Subcutaneous adipose tissue (tissue), 4 donors: ENCODE measurements around the gene SLC35F3. TPM values are rescaled to one million over a fixed set of nuclear protein-coding genes. Genes with fewer than 3 reads are reported as not detected.

Source experiments
- CTCF ChIP-seq: fragments of 450-650 bp; IDR thresholded peaks from one replicate; pipeline ENCODE4 v1.5.1; 2016; ENCODE audit warnings: low read depth, mild to moderate bottlenecking, control low read depth, antibody characterized with exemption, moderate library complexity
- total RNA-seq, 4 donors: library from RNA; depleted of rRNA; stranded (reverse); fragments of >200 nt; gene quantifications; one replicate each; pipeline ENCODE4 v1.1.0, GENCODE V29; 2016

Gene SLC35F3
- total RNA-seq, 4 donors from 2014 or later = 0.44 TPM; not detected in 3

DNA sequence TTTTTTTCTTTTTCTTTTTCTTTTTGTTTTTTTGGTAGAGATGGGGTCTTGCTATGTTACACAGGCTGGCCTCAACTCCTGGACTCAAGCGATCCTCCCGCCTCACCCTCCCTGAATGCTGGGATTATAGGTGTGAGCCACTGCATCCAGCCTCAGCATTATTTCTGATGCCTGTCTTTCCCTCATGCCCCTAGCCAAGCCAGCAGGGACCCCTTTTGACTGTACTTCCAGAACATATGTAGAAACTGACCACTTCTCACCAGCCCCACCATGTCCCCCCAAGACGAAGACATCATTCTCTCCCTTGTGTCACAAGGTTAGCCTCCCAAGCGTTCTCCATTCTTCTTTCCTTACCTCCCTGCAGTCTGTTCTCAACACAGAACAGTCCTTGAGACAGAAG lies 360.8 kb downstream of the SLC35F3 start:
- TF ChIP-seq CTCF = no peak

DNA sequence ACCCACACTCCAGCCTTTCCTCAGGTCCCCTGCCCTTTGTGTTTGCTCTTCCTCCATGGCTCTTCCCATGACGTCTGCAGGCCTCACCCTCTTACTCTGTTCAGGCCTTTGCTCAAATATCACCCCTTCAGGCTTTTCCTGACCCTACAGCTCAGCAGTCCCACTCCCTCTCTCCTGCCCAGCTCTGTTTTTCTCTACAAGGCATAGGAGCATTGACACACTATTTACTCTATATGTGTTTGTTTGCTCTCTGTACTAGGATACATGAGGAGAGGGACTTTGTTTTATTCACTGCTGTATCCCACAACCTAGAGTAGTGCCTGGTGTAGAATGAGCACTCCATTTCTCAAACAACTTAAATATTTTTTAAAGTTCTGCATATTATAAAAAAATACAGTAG lies 361.4 kb downstream of the SLC35F3 start:
- TF ChIP-seq CTCF = no peak

GRCh38 chr1:234270093-234270492 lies 365.6 kb downstream of the SLC35F3 start:
- TF ChIP-seq CTCF = no peak

DNA sequence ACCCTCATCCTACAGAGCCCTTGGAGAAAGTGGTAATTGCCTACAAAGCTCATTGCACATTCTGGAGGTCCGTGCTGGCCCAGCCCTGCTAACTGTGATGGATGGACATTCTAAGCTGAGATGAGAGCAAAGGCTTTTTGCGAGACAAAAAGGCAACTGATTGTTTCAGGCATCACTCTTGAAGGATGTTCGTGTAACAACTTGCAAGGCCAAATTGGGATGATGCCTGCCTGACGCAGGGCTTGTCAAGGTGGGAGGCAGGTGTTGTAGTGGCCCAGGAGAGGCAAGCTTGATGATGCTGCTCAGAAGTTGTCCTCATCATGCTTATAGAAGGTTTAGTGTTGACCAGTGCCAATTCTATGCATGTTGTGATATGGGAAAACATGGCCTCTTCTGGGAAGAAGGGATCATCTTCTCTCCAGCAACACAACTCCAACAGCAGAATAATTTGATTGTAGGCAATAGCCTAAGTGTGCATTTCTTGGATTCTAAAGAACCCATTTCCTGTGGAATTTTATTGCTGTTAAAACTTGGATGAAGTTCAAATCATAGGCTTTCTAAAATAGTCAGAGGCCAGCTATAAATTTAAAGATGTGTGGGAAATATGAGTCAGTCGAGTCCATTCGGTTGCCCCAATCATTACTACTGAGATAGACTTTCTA lies 366.2 kb downstream of the SLC35F3 start:
- TF ChIP-seq CTCF = no peak

- TF ChIP-seq CTCF = no peak
Measured at GRCh38 chr1:234271243-234271606, 366.7 kb downstream of the SLC35F3 start.

- no peak for TF ChIP-seq CTCF
Measured at GRCh38 chr1:234272656-234273312, 368.3 kb downstream of the SLC35F3 start.

- TF ChIP-seq CTCF = no peak
Measured at GRCh38 chr1:234273981-234274380, 369.5 kb downstream of the SLC35F3 start.
